Thoracic aorta (tissue), 2 donors: ENCODE data around the gene SIGLEC10. TPM values are rescaled to one million over a fixed set of nuclear protein-coding genes. Genes with fewer than 3 reads are reported as not detected.

Experiments
- ATAC-seq: fragments of 150-250 bp; one replicate; pipeline ENCODE4 v1.8.0; 2017; ENCODE audit warnings: low read depth; ENCODE audit not compliant: insufficient number of reproducible peaks, low FRiP score
- DNase-seq: peaks from one replicate; pipeline ENCODE4 v3.0.0-alpha.2; 2020; ENCODE audit warnings: low spot score
- H3K27ac ChIP-seq, 2 donors: fragments of 200-600 bp; sonication (generic); 1 replicate in 1 of 2; 2 replicates in 1 of 2; pipeline ENCODE4 v1.5.1; 2016; ENCODE audit warnings: mild to moderate bottlenecking in 2 of 2, moderate library complexity in 2 of 2
- H3K27me3 ChIP-seq: fragments of 200-600 bp; sonication (generic); replicated peaks from 2 replicates; pipeline ENCODE4 v1.6.0; 2016; ENCODE audit warnings: mild to moderate bottlenecking; ENCODE audit not compliant: insufficient read depth
- H3K36me3 ChIP-seq: fragments of 200-600 bp; sonication (generic); one replicate; pipeline ENCODE4 v1.5.1; 2016
- H3K4me1 ChIP-seq, 2 donors: fragments of 200-600 bp; sonication (generic); 1 replicate in 1 of 2; 2 replicates in 1 of 2; pipeline versions ENCODE4 v1.5.1 to v1.6.0; 2016; ENCODE audit warnings: low read depth in 2 of 2, mild to moderate bottlenecking in 1 of 2; ENCODE audit not compliant: control insufficient read depth in 1 of 2
- H3K4me3 ChIP-seq: fragments of 200-600 bp; sonication (generic); 2 replicates; pipeline ENCODE4 v1.5.1; 2016; ENCODE audit warnings: mild to moderate bottlenecking
- H3K9me3 ChIP-seq: fragments of 200-600 bp; sonication (generic); 2 replicates; pipeline ENCODE4 v1.5.1; 2016
- CTCF ChIP-seq: fragments of 200-600 bp; sonication (generic); IDR thresholded peaks from one replicate; pipeline ENCODE4 v1.5.1; 2019; ENCODE audit warnings: antibody characterized with exemption
- total RNA-seq, 2 donors: library from RNA; depleted of rRNA; stranded (reverse); fragments of >200 nt; gene quantifications; one replicate each; pipeline versions ENCODE4 v1.1.0 to v1.2.3, GENCODE V29; 2016

SIGLEC10 gene
- total RNA-seq, 2 donors from 2014 or later: 13.3 to 20.3 TPM

- Histone ChIP-seq H3K27ac (no peak overlapping the region), H3K4me3 (no peak overlapping the region), H3K9me3 (no peaks in the 10 kb centered on the region), H3K4me1 (peaks cover 0 to 6% of the 10 kb centered on the region in 2 donors), H3K27me3 (no peaks in the 10 kb centered on the region), H3K36me3 (no peaks in the 10 kb centered on the region)
- ATAC-seq (no peak), DNase-seq (no peak)
- TF ChIP-seq CTCF: no peak
Measured at GRCh38 chr19:51372021-51372648, 45.3 kb downstream of the SIGLEC10 start.

- TF ChIP-seq CTCF: no peak
- no peak for DNase-seq
- Histone ChIP-seq H3K36me3 (no peaks in the 10 kb centered on the region), H3K9me3 (no peaks in the 10 kb centered on the region), H3K27ac (no peak overlapping the region), H3K27me3 (no peaks in the 10 kb centered on the region), H3K4me3 (no peak overlapping the region), H3K4me1 (peaks cover 0 to 6% of the 10 kb centered on the region in 2 donors)
- ATAC-seq: no peak
Measured at GRCh38 chr19:51371186-51371690, 46.2 kb downstream of the SIGLEC10 start.

GRCh38 chr19:51370230-51370629 lies 47.2 kb downstream of the SIGLEC10 start:
- Histone ChIP-seq H3K9me3 (no peaks in the 10 kb centered on the region), H3K4me3 (no peak overlapping the region), H3K27ac (no peak overlapping the region), H3K27me3 (no peaks in the 10 kb centered on the region), H3K36me3 (no peaks in the 10 kb centered on the region), H3K4me1 (peaks cover 4 to 12% of the 10 kb centered on the region in 2 donors)
- no peak for TF ChIP-seq CTCF
- DNase-seq (no peak), ATAC-seq (no peak)

GRCh38 chr19:51368366-51369282 lies 48.8 kb downstream of the SIGLEC10 start, which contains the start of gene CLDND2:
Gene CLDND2 (minus strand): TSS chr19:51369003. CDS start chr19:51368577, 426 bp downstream.
- no peaks in the 10 kb centered on the region for H3K27me3 ChIP-seq
- H3K9me3 ChIP-seq: no peaks in the 10 kb centered on the region
- H3K4me3 ChIP-seq: peak within 1 kb of the TSS; percentile 81
- H3K36me3 ChIP-seq: no peaks in the 10 kb centered on the region
- TF ChIP-seq CTCF: no peak
- DNase-seq (no peak), ATAC-seq (no peak)
- peaks cover 7 to 22% of the 10 kb centered on the region in 2 donors for H3K4me1 ChIP-seq
- peak within 1 kb of the TSS; percentile 57 to 67 for H3K27ac ChIP-seq
